Measurements from ENCODE around the gene PARD6A. TPM values are rescaled to one million over a fixed set of nuclear protein-coding genes. Genes with fewer than 3 reads are reported as not detected.

Gene PARD6A, protein sequence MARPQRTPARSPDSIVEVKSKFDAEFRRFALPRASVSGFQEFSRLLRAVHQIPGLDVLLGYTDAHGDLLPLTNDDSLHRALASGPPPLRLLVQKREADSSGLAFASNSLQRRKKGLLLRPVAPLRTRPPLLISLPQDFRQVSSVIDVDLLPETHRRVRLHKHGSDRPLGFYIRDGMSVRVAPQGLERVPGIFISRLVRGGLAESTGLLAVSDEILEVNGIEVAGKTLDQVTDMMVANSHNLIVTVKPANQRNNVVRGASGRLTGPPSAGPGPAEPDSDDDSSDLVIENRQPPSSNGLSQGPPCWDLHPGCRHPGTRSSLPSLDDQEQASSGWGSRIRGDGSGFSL
- 0.18 and 0.86 TPM in 2 replicates for total RNA-seq

DNA sequence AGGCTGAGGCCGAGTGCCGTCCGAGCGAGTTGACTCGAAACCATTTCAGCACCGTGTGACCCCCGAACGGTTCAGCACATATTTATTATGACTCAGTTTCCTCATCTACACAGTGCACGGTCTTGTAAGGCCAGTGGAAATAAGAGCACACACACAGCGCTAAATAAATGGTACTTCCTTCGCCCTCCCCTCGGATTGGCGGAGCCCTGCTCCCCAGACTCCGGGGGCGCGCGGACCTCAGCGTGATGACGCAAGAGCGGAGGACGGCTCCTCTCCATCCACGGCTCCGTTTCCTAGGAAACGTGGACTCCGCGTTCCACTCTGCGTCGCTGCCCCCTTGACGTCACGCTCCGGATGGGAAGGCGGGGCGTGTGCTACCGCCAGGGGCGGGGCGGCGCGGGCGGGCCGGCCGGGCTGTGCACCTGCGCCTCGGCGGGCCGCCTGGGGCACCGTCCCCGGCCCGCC, at the start of gene PARD6A:
TSS of gene PARD6A (plus strand) at position 397 of the 465 bp plus-strand sequence. CDS start 79 bp downstream, outside the sequence.

DNA sequence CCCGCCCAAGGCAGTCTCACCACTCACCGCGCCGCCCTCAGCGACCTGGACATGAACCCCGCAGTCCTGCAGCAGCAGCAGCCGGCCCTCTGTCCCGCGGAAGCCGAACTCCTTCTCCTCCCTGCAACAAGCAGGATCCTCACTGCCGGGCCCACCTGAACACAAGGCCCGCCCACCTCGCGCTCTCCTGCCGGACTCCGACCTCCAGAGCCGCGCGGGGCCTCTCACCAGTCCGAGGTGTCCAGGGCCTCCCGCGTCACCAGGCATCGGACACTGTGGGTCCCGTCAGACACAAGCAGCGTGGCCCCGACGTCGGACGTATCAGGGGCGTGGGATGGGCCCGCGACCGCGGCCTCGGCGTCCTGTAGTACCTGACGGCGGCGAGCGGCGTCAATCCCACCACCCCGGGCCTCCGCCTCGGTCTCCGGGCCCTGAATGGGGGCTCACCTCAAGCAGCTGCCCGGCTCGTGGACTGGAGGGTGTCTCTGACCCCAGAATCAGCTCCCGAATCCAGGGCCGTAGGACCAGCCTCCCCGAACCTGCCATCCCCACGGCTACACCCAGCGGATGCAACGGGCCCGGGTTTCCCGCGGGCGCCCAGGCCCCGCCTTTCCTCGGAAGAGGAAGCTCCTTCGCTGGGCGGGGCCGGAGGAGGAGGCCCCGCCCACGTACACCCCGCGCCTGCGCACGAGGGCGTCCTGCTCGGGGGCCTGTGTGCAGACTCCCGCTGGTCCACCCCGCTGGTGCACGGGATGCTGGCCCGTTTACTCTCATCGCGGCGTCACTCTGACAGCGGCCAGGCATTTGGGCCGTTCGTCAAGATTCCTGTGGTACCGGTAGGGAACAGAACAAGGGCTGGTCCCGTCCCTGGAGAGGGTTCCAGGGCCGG, 841 bp upstream of the PARD6A start, which contains the start of gene ACD:
TSS of gene ACD (minus strand) at position 586 of the 889 bp plus-strand sequence. CDS start at position 546, 40 bp downstream.

DNA sequence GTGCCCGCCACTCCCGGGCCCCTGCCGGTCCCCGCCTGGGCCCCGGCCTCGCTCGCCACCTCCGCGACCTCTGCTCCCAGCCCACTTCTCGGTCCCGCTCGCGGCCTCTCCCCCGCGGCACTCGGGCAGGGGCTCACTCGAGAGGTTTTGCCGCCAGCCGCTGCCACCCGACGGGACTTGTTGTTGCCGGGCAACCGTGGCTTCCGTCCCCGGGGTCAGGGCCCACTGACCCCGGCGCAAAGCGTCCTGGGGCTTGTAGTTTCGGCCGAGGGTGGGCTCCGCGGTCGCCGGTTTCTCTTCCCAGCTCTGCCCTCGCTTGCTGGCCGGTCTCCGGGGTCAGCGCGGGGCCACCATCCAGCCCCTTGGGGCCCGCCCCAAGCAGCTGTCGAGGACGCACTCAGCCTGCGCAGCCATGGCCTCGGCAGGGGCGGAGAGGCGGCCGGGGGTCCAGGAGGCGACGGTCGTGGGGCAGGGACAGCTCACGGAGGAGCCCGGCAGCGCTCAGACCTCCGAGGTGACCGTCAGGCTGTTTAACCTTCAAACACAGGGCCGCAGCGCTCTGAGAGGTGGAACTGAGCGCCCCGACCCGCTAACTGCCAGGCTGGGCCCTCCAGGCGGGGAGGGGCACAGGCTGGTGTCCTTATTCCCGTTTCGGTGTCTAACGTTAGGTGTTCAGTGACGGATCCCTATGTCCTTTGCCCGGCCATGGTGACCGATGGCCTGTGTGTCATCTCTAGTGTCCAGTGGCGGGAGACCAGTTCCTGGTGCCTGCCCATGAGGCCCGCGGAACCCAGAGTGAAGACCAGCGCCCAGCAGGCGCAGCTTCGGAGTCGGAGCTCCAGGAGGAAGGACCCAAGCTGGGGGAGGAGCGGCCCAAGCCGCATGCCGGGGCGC, 6.0 kb downstream of the PARD6A start, which contains the start of the genes C16orf86 and ENKD1:
TSS of gene C16orf86 (plus strand) at position 256 of the 894 bp plus-strand sequence. CDS start at position 413, 157 bp downstream.
TSS of gene ENKD1 (minus strand) at position 192 of the 894 bp plus-strand sequence. CDS start 308 bp downstream, outside the sequence.

Other genes starting within 250 kb of the PARD6A start
- gene ZDHHC1, start 244.5 kb upstream of the PARD6A start, total RNA-seq, result 7.4 and 8.9 TPM in 2 replicates
- gene HSD11B2, start 229.8 kb upstream of the PARD6A start, total RNA-seq, result not detected in 2 replicates
- gene ATP6V0D1, start 179.8 kb upstream of the PARD6A start, total RNA-seq, result 152 and 268 TPM in 2 replicates
- gene AGRP, start 177.4 kb upstream of the PARD6A start, total RNA-seq, result not detected in 2 replicates
- 26.8 and 37.5 TPM in 2 replicates for gene RIPOR1, start 132.1 kb upstream of the PARD6A start, total RNA-seq
- gene CTCF, start 98.4 kb upstream of the PARD6A start, total RNA-seq, result 13.5 and 19.1 TPM in 2 replicates
- gene CARMIL2, start 15.8 kb upstream of the PARD6A start, total RNA-seq, result 1.4 and 1.6 TPM in 2 replicates
- gene ACD, start 700 bp upstream of the PARD6A start, total RNA-seq, result 32.0 and 38.8 TPM in 2 replicates
- 15.4 and 22.5 TPM in 2 replicates for gene ENKD1, start 5.8 kb downstream of the PARD6A start, total RNA-seq
- 8.4 and 12.4 TPM in 2 replicates for gene C16orf86, start 5.9 kb downstream of the PARD6A start, total RNA-seq
- gene GFOD2, start 58.4 kb downstream of the PARD6A start, total RNA-seq, result 9.7 and 12.4 TPM in 2 replicates
- 3.2 and 3.5 TPM in 2 replicates for gene RANBP10, start 145.6 kb downstream of the PARD6A start, total RNA-seq
- under 0.01 and 1.4 TPM in 2 replicates for gene TSNAXIP1, start 145.9 kb downstream of the PARD6A start, total RNA-seq
- gene THAP11, start 181.4 kb downstream of the PARD6A start, total RNA-seq, result 23.6 and 26.9 TPM in 2 replicates
- 103 and 274 TPM in 2 replicates for gene NUTF2, start 186.0 kb downstream of the PARD6A start, total RNA-seq
- gene CENPT, start 186.7 kb downstream of the PARD6A start, total RNA-seq, result 30.0 and 33.7 TPM in 2 replicates
- 56.0 and 59.7 TPM in 2 replicates for gene EDC4, start 212.1 kb downstream of the PARD6A start, total RNA-seq
- gene NRN1L, start 223.9 kb downstream of the PARD6A start, total RNA-seq, result 0.89 TPM in 1 of 2 replicates, not detected in the other
- gene PSKH1, start 232.3 kb downstream of the PARD6A start, total RNA-seq, result 5.8 and 8.3 TPM in 2 replicates

All from myometrial cell (primary cell).